Dermis blood vessel endothelial cell (primary cell): ENCODE measurements around the gene RCAN3. TPM values are rescaled to one million over a fixed set of nuclear protein-coding genes. Genes with fewer than 3 reads are reported as not detected.

Source experiments
- DNase-seq: peaks from one replicate; pipeline ENCODE4 v3.0.0; 2010
- total RNA-seq: library from RNA; depleted of rRNA; stranded (reverse); fragments of >200 nt; gene quantifications from 2 replicates; pipeline ENCODE4 v1.2.3, GENCODE V29; 2014

RCAN3 gene
- total RNA-seq, 1 donor from 2014 or later, result 2.6 TPM

- no peak for DNase-seq
These were observed 49.4 kb downstream of the RCAN3 start for GRCh38 chr1:24551960-24552571.

GRCh38 chr1:24553931-24554330, 51.3 kb downstream of the RCAN3 start:
- no peak for DNase-seq

- no peak for DNase-seq
These were observed 52.1 kb downstream of the RCAN3 start for GRCh38 chr1:24554714-24555113.

- DNase-seq, result no peak
These were observed 53.2 kb downstream of the RCAN3 start, which contains the start of gene NCMAP for GRCh38 chr1:24555591-24556413. TSS of gene NCMAP (plus strand) at chr1:24556087. CDS start at chr1:24595431, 39,344 bp downstream.

GRCh38 chr1:24556414-24556795, 53.8 kb downstream of the RCAN3 start:
- DNase-seq, result no peak

- no peak for DNase-seq
These were observed 54.6 kb downstream of the RCAN3 start for GRCh38 chr1:24557220-24557619.

GRCh38 chr1:24557711-24558131, 55.1 kb downstream of the RCAN3 start:
- DNase-seq, result no peak

GRCh38 chr1:24558455-24558854, 55.8 kb downstream of the RCAN3 start:
- no peak for DNase-seq

- DNase-seq, result peak; percentile 54
These were observed 56.5 kb downstream of the RCAN3 start for GRCh38 chr1:24558902-24559791.

- no peak for DNase-seq
These were observed 57.7 kb downstream of the RCAN3 start for GRCh38 chr1:24560361-24560760.

GRCh38 chr1:24562625-24563024, 60.0 kb downstream of the RCAN3 start:
- DNase-seq, result no peak

GRCh38 chr1:24564695-24565094, 62.1 kb downstream of the RCAN3 start:
- no peak for DNase-seq

GRCh38 chr1:24566236-24566867, 63.7 kb downstream of the RCAN3 start:
- DNase-seq, result peak; percentile 10

- no peak for DNase-seq
These were observed 65.3 kb downstream of the RCAN3 start for GRCh38 chr1:24567792-24568388.

- DNase-seq, result no peak
These were observed 65.8 kb downstream of the RCAN3 start for GRCh38 chr1:24568475-24568874.

- DNase-seq, result no peak
These were observed 67.9 kb downstream of the RCAN3 start for GRCh38 chr1:24570265-24571125.

- DNase-seq, result no peak
These were observed 69.7 kb downstream of the RCAN3 start for GRCh38 chr1:24572301-24572700.

GRCh38 chr1:24575905-24576587, 73.4 kb downstream of the RCAN3 start:
- no peak for DNase-seq

- DNase-seq, result no peak
These were observed 76.2 kb downstream of the RCAN3 start for GRCh38 chr1:24578846-24579245.

GRCh38 chr1:24580756-24581155, 78.1 kb downstream of the RCAN3 start:
- DNase-seq, result no peak
